Measurements from ENCODE around the gene KCNB1. TPM values are rescaled to one million over a fixed set of nuclear protein-coding genes. Genes with fewer than 3 reads are reported as not detected.

The KCNB1 gene
- total RNA-seq, 1 experiment from 2014 or later, result 0.68 TPM

DNA sequence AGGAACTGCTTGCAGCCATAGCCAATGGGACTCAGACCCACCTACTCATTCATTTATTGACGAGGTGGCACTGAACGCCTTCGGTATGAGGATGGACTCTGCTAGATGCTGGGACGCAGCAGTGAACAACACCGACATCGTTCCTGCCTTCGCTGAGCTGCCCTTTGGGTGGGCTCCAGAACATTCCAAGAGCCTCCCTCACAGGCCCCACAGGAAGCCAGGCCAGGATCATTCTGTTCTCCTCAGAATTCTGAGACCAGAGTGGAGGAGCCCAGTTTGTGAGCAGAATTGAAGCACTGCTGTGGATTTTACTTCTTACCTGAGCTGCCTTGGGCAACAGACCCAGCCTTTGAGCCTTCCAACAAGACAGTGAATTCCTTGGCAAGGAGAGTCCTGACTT, 82.1 kb downstream of the KCNB1 start:
- Histone ChIP-seq H2BK120ac (ENCODE audit: low read depth, low read length, poor library complexity, severe bottlenecking) (no peak overlapping the region), H3K9me3 (ENCODE audit: control insufficient read depth, low read depth, low read length) (no peaks in the 10 kb centered on the region), H3K56ac (ENCODE audit: insufficient read length, low read depth, low read length) (no peak overlapping the region), H3K79me1 (ENCODE audit: insufficient read depth, low read depth, low read length, poor library complexity, severe bottlenecking) (no peaks in the 10 kb centered on the region), H2AK5ac (ENCODE audit: insufficient read length, low read length) (no peak overlapping the region), H3K4me2 (ENCODE audit: insufficient read depth, insufficient read length, low read length) (no peak overlapping the region), H2BK15ac (ENCODE audit: low read depth, low read length) (no peak overlapping the region), H3K23ac (ENCODE audit: insufficient read length, low read depth, low read length) (no peak overlapping the region), H4K5ac (ENCODE audit: insufficient read length, low read depth, low read length) (no peak overlapping the region), H4K20me1 (ENCODE audit: control insufficient read depth, insufficient read depth, insufficient read length) (no peaks in the 10 kb centered on the region), H2AFZ (ENCODE audit: low read length) (no peak overlapping the region), H3T11ph (ENCODE audit: low read length) (no peak overlapping the region), H3K27me3 (ENCODE audit: insufficient read depth, low read length) (no peaks in the 10 kb centered on the region), H3K9ac (ENCODE audit: extremely low read depth, insufficient read length, low read length) (no peak overlapping the region), H3K4me1 (ENCODE audit: insufficient read depth, low read length) (0 out of 2 replicates have a peak, but pooled peaks cover 3% of the 10 kb centered on the region), H2BK20ac (ENCODE audit: low read depth, low read length, poor library complexity, severe bottlenecking) (no peak overlapping the region), H3K14ac (ENCODE audit: insufficient read depth, low read length) (no peak overlapping the region), H3K27ac (ENCODE audit: insufficient read length, low read depth, low read length) (no peak overlapping the region), H2BK12ac (ENCODE audit: insufficient read length, low read depth, low read length) (no peak overlapping the region), H4K91ac (ENCODE audit: insufficient read length, low read depth, low read length) (no peak overlapping the region), H3K79me2 (ENCODE audit: insufficient read depth, low read length) (no peaks in the 10 kb centered on the region), H3K18ac (ENCODE audit: insufficient read length, low read depth, low read length) (no peak overlapping the region), H4K8ac (replicated peaks; ENCODE audit: insufficient read length, low read depth, low read length) (no peak overlapping the region), H3K4ac (ENCODE audit: low read depth, low read length) (no peak overlapping the region), H3K23me2 (ENCODE audit: insufficient read length, low read depth, low read length, poor library complexity, severe bottlenecking) (no peaks in the 10 kb centered on the region), H2BK5ac (ENCODE audit: insufficient read length, low read length) (no peak overlapping the region)
- no peaks in the 10 kb centered on the region; the same call in 1 of the 2 replicates for H3K27me3 Mint-ChIP-seq (ENCODE audit: low read depth)
- no peak overlapping the region for H3K4me3 Mint-ChIP-seq
- no peak for TF ChIP-seq CTCF (conservative IDR thresholded peaks at IDR 0.05)
- no peak overlapping the region for H3K27ac Mint-ChIP-seq
- H3K9me3 Mint-ChIP-seq, result peaks cover 8 to 13% of the 10 kb centered on the region in 2 experiments
- no peak for DNase-seq
- no CpG with 5 or more reads among the region's 7 CpGs for WGBS (ENCODE audit: extremely low coverage, insufficient read length, low lambda C conversion rate)
- H3K4me1 Mint-ChIP-seq, result peaks cover 17 to 24% of the 10 kb centered on the region in 2 experiments
- 0 out of 7 replicates have a peak, but pooled peaks cover 0 to 4% (median 4%) of the 10 kb centered on the region in 3 experiments for H3K36me3 Mint-ChIP-seq (ENCODE audit: insufficient read depth in 1 of 3, low read depth in 3 of 3)

All from H9 (cell line).